GM12801 (cell line): Measurements from ENCODE around the gene SAA2.

ENCODE experiments used
- TF ChIP-seq, protein P1 (sequence below): IDR thresholded peaks from one replicate; pipeline ENCODE4 v1.5.1; 2011; ENCODE audit warnings: control low read depth; ENCODE audit not compliant: insufficient read length; ENCODE audit errors: extremely low read depth

SAA2 gene

DNA sequence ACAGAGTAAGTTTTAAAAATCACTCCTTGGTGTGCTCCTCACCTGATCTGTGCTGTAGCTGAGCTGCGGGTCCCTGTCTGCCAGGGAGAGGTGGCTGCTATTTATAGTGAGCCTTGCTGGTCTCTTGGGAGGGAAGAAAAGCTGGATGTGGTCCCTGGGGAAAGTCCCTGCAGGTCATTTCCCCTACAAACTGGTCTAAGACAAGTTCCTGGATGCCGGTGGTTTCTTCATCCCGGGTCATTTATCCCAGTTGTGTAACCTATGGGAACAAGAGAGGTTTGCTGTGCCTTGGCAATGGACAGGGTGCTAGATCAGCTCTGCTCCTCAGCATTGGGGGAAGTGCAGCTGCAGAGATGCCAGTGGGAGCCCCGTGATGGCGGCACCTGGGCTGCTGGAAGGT lies at the start of gene SAA2:
TSS of gene SAA2 (minus strand) at position 108 of the 400 bp plus-strand sequence. CDS start 657 bp downstream, outside the sequence.
- TF ChIP-seq, protein P1, sequence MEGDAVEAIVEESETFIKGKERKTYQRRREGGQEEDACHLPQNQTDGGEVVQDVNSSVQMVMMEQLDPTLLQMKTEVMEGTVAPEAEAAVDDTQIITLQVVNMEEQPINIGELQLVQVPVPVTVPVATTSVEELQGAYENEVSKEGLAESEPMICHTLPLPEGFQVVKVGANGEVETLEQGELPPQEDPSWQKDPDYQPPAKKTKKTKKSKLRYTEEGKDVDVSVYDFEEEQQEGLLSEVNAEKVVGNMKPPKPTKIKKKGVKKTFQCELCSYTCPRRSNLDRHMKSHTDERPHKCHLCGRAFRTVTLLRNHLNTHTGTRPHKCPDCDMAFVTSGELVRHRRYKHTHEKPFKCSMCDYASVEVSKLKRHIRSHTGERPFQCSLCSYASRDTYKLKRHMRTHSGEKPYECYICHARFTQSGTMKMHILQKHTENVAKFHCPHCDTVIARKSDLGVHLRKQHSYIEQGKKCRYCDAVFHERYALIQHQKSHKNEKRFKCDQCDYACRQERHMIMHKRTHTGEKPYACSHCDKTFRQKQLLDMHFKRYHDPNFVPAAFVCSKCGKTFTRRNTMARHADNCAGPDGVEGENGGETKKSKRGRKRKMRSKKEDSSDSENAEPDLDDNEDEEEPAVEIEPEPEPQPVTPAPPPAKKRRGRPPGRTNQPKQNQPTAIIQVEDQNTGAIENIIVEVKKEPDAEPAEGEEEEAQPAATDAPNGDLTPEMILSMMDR: no peak

DNA sequence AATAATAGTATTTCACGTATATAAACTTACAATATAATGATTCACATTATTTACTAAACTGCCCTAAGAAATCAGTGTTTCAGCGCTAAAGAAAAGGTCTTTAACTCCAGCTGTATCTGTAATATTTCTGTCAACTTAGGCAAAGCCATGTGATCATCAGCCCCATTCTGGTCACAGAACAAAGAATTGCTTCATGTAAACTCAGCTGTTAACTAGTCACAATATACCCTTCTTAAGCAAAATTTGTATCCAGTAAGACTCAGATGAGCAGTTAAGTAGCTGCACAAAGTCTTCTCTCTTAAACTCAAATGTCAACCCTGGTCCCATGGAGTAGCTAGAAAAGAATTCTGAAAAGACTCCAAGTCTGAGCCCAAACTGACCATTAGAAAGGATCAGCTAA lies 46.8 kb upstream of the SAA2 start:
- TF ChIP-seq, protein P1: no peak

DNA sequence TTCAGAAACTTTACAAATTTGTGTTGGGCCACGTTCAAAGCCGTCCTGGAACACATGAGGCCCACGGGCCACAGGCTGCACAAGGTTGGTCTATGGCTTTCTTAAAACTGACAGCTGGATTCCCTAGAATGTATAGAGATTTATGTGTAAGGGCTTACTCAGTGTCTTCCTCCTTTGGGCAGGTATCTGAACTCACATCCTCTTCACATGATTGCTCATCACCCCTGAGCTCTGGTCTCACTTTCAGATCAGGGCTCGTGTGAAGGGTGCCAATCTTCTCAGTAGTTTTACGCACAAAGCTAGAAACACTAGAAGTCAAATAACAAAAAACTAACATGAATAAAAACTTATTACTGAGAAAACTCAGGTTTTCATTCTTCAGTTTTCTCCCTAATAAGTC lies 46.4 kb upstream of the SAA2 start:
- TF ChIP-seq, protein P1: no peak

DNA sequence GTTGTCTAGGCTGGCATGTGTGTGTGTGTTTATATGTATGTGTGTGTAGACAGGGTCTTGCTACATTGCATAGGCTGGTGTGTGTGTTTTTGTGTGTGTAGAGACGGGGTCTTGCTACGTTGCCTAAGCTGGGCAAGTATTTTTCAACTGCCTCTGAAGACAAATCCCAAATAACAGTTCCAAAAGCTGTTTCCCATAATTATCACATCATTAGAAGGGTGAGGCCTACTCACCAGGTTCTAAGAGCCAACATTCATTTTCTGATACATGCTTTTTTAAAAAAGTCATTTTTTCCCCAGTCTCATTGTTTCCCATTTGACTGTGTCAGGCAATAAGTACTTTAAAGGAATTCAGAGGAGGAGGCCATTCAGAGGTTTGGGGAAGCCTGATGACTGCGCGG lies 40.4 kb upstream of the SAA2 start:
- TF ChIP-seq, protein P1: no peak

DNA sequence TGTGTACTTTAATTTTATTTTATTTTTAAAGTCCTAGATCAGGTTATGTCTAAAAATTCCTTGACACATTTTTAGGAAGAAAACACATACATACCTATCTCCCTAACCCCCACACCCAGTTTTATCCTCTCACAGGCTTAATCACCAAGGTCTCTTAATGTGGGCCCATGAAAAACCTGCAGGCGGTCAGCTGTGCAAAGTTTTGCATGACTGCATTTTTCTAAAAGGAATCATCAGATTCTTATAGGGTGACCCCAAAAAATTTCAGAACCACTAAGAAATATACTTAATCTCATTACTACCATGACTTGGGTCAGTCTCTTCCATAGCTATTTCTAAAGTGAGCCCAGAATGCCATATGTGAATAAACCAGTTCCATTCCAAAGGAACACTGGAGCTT lies 37.4 kb upstream of the SAA2 start:
- TF ChIP-seq, protein P1: no peak

DNA sequence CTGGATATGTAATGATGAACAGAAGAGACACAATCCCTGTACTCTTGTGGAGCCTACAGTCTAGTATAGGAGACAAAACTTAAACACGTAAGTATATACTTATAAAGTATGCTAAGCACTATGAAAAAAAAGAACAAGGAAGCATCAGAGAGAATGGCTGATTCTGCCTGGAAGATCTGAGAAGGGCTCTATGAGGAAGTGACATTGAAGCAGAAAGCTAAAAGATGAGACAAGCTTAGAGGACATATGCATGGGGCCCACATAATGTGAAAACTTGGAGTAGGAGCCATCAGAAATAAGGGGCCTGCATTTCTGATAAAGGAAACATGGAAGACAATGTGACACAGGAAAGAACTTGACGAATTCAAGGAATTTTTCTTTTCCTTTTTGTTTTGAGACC lies 34.2 kb upstream of the SAA2 start:
- TF ChIP-seq, protein P1: no peak

DNA sequence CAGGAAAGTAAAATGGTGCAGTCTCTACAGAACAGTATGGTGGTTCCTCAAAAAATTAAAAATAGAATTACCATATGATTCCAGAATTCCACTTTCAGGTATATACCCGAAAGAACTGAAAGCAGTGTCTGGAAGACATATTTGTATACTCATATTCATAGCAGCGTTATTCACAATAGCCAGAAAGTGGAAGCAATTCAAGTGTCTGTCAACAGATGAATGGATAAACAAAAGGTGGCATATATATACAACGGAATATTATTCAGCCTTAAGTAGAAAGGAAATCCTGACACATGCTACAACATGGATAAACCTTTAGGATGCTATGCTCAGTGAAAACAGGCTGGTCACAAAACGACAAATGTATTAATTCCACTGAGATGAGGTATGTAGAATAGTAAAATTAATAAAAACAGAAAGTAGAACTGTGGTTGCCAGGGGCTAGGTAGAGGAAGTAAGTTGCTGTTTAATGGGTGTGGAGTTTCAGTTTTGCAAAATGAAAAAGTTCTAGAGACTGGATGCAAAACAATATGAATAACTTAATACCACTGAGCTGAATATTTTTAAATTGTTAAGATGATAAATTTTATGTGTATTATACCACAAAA lies 32.1 kb upstream of the SAA2 start:
- TF ChIP-seq, protein P1: no peak
